H1 (cell line): ENCODE data around the gene PGM1. TPM values are rescaled to one million over a fixed set of nuclear protein-coding genes. Genes with fewer than 3 reads are reported as not detected.

Experiments
- BRCA1 ChIP-seq: IDR thresholded peaks from 2 replicates; pipeline ENCODE4 v1.6.1; 2012; ENCODE audit warnings: low read depth, low read length, improper control_type of control experiment
- FOSL1 ChIP-seq: IDR thresholded peaks from 2 replicates; pipeline ENCODE4 v1.6.1; 2011; ENCODE audit warnings: mild to moderate bottlenecking, low read depth, low read length, moderate library complexity; ENCODE audit not compliant: insufficient read depth
- JUND ChIP-seq: IDR thresholded peaks from 2 replicates; pipeline ENCODE4 v1.6.1; 2011; ENCODE audit warnings: mild to moderate bottlenecking, improper control_type of control experiment, low read length
- KDM4A ChIP-seq: IDR thresholded peaks from one replicate; pipeline ENCODE4 v1.7.1; 2012; ENCODE audit warnings: low read depth, mild to moderate bottlenecking, moderate library complexity, low read length, inconsistent platforms; ENCODE audit not compliant: severe bottlenecking
- POLR2AphosphoS5 ChIP-seq: IDR thresholded peaks from 2 replicates; pipeline ENCODE4 v1.6.1; 2011; ENCODE audit warnings: low read depth, low read length
- SRF ChIP-seq: IDR thresholded peaks from 2 replicates; pipeline ENCODE4 v1.6.1; 2011; ENCODE audit warnings: mild to moderate bottlenecking, low read depth, low read length, moderate library complexity
- polyA plus RNA-seq, 7 experiments: library from polyadenylated mRNA; depleted of rRNA in 3 of 7; stranded (reverse) in 5 of 7; unstranded in 2 of 7; fragments of >200 nt in 5 of 7; fragments of 200-250 nt in 2 of 7; gene quantifications; 1 replicate in 5 of 7; 2 replicates in 1 of 7; 4 replicates in 1 of 7; pipeline versions ENCODE4 v1.2.1 to v1.2.3, GENCODE V29; 2011 to 2013; ENCODE audit warnings: missing spikeins in 2 of 7, mixed read lengths in 2 of 7
- total RNA-seq: library from RNA; stranded (reverse); fragmentation: NEBNext Ultra II Directional; extraction: Animal tissue kit (Norgen Biotek cat#: 25700); gene quantifications from 2 replicates; pipeline ENCODE4 v1.2.1, GENCODE V29; 2021
- TF ChIP-seq, protein P1 (sequence below), 3 experiments: IDR thresholded peaks; 1 replicate in 2 of 3; 2 replicates in 1 of 3; pipeline versions ENCODE4 v1.5.1 to v1.6.1; 2011; ENCODE audit warnings: low read length in 3 of 3, mild to moderate bottlenecking in 3 of 3, inconsistent platforms in 2 of 3, low read depth in 1 of 3, moderate library complexity in 1 of 3; ENCODE audit not compliant: insufficient read depth in 1 of 3; ENCODE audit errors: control extremely low read depth in 1 of 3

The PGM1 gene
- total and polyA plus RNA-seq, 2 of the 8 experiments (the other 6 are each of a cell fraction or from before 2014, with no cell fraction given), result 33.0 to 65.4 TPM

DNA sequence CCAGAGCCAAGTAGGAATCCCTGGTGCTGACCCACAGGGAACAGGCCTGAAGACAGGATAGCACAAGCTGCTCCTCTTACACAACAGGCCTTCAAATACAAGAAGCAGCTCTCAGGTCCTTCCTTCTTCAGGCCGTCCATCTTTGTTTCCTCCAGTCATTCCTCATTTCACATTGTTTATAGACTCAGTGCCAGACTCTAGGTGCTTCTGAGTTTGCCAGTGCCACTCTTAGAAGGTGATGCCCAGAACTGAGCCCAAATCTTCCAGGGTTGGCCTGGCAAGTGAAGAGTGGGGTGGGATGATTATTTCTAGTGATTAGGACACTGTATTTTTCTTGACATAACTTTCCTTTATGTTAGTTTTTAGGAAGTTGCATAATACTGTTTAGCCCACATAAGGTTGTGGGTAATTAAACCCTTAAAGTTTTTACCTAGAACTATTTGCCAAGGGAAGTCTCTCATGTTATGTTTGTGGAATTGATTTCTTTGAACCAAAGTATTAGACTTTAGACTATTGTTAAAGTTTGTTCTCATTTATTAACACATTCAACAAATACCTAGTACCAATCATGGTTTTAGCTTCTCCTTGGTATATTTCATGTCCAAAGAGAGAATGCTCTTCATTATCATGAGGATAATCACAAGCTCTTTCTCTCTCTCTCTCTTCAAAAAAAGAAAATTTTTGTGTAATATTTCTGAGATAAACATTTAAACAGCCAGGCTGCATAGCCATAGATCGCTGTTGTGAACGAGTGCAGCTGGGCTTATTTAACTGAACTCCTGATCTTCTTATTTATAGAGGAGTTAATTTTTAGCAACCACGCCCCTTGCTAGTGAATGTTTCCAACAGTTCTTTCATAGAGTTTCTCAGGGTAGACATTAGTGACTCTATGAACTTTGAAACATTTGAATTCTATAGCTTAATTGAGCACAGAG is 47.7 kb downstream of the PGM1 start (continued):
- TF ChIP-seq KDM4A, result no peak
- no peak for TF ChIP-seq BRCA1
- no peak for TF ChIP-seq FOSL1
- TF ChIP-seq, protein P1, sequence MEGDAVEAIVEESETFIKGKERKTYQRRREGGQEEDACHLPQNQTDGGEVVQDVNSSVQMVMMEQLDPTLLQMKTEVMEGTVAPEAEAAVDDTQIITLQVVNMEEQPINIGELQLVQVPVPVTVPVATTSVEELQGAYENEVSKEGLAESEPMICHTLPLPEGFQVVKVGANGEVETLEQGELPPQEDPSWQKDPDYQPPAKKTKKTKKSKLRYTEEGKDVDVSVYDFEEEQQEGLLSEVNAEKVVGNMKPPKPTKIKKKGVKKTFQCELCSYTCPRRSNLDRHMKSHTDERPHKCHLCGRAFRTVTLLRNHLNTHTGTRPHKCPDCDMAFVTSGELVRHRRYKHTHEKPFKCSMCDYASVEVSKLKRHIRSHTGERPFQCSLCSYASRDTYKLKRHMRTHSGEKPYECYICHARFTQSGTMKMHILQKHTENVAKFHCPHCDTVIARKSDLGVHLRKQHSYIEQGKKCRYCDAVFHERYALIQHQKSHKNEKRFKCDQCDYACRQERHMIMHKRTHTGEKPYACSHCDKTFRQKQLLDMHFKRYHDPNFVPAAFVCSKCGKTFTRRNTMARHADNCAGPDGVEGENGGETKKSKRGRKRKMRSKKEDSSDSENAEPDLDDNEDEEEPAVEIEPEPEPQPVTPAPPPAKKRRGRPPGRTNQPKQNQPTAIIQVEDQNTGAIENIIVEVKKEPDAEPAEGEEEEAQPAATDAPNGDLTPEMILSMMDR (IDR thresholded peaks at IDR 0.05; ENCODE audit: control extremely low read depth in 1 of 3, insufficient read depth in 1 of 3, low read depth in 1 of 3, low read length in 3 of 3), result no peak
- no peak for TF ChIP-seq SRF
- TF ChIP-seq POLR2AphosphoS5, result no peak
- TF ChIP-seq JUND, result no peak
- TF ChIP-seq, all 59 proteins: peak for 0
